Gastroesophageal sphincter (tissue), 3 donors: Measurements from ENCODE around the gene OR2T3.
"Not testable (repeated sequence)": the region's sequence is repeated elsewhere in the genome, so short reads cannot be mapped to it uniquely, and the experiment has no call there.

Experiments
- CTCF ChIP-seq, 4 experiments: fragments of 200-600 bp in 2 of 4; fragments of 450-650 bp in 2 of 4; sonication (generic) in 1 of 4; IDR thresholded peaks; one replicate each; pipeline ENCODE4 v1.5.1; 2017 to 2019; ENCODE audit warnings: antibody characterized with exemption in 4 of 4, mild to moderate bottlenecking in 2 of 4, moderate library complexity in 2 of 4
- EP300 ChIP-seq: sonication (generic); formaldehyde crosslinking; IDR thresholded peaks from one replicate; pipeline ENCODE4 v1.6.1; 2017; ENCODE audit warnings: antibody characterized with exemption, mild to moderate bottlenecking
- POLR2A ChIP-seq, 2 donors: fragments of 450-650 bp; IDR thresholded peaks; one replicate each; pipeline ENCODE4 v1.6.1; 2017; ENCODE audit warnings: antibody characterized with exemption in 2 of 2, mild to moderate bottlenecking in 2 of 2, moderate library complexity in 1 of 2

GRCh38 chr1:248433811-248434415, 39.2 kb upstream of the OR2T3 start:
- TF ChIP-seq CTCF (IDR thresholded peaks at IDR 0.05); POLR2A (IDR thresholded peaks at IDR 0.05); EP300: not testable (repeated sequence)
